GM19324 (cell line): ENCODE data around the gene LMTK3.
A peak's percentile ranks its signal among the peaks of the same experiment; 100 is the strongest.

Source experiments
- ATAC-seq: cut with Tn5 transposase; IDR thresholded peaks from one replicate; pipeline ENCODE4 v1.9.1; 2021; ENCODE audit warnings: mild to moderate bottlenecking, moderate library complexity; ENCODE audit not compliant: unreplicated experiment, low FRiP score

LMTK3 gene

DNA sequence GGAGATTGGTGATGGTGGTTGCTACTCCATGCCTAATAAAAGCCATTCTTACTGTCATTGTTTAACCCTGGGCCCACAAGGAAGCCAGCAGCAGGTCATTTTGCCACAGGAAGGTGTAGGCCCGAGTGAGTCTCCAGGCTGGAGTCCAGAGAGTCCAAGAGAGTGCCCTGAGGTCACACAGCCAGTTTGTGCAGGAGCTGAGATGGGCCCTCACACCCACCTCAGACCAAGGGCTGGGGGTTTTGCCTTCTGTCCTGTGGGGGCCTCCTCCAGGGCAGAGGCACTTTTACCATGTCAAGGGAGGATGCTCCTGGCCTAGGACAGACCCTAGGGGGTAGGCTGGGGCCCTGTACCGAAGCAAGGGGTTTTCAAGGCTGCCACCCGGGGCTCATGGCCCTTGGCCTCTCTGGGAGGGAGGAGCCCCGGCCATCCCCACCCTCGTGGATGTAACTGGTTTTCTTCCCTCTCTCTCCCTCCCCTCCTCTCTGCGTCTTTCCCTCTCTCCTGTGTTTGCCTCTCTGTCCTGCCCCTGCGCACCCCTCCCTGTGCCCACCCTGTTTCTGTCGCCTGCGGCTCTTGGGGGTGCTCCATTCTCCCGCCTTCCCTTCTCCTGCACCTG lies 34.5 kb downstream of the LMTK3 start:
- ATAC-seq, result no peak

DNA sequence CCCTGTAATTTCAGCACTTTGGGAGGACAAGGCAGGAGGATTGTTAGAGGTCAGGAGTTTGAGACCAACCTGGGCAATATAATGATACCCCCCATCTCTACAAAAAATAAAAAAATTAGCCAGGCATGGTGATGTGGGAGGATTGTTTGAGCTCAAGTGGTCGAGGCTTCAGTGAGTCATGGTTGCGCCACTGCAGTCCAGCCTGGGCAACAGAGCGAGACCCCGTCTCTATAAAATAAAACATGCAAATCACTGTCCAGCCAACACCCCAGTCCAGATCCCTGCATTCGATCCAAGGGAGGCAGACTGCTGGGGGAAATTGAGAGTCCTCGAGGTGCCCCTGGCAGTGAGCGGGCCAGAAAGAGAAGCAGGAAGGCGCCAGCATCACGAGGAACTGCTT lies 35.5 kb downstream of the LMTK3 start:
- no peak for ATAC-seq

GRCh38 chr19:48475369-48476068 lies 36.1 kb downstream of the LMTK3 start:
- ATAC-seq, result no peak

DNA sequence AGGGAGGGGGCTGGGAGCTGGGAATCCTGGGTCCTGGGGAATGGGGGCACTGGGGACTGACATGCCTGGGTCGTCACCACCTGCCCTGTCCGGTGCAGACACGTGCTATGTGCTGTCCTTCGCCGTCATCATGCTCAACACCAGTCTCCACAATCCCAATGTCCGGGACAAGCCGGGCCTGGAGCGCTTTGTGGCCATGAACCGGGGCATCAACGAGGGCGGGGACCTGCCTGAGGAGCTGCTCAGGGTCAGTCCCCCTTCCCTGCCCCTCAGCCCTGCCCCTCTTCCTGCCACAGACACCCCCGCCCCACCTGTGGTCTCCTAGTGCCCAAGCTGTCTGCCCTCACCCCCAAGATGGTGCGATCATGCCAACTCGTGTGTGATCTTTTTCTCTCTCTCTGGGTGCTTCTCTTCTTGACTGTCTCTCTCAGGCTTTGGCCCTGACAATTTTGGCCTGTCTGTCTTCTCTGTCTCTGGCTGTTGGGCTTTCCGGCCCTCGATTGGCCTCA lies 37.5 kb downstream of the LMTK3 start:
- ATAC-seq, result no peak

DNA sequence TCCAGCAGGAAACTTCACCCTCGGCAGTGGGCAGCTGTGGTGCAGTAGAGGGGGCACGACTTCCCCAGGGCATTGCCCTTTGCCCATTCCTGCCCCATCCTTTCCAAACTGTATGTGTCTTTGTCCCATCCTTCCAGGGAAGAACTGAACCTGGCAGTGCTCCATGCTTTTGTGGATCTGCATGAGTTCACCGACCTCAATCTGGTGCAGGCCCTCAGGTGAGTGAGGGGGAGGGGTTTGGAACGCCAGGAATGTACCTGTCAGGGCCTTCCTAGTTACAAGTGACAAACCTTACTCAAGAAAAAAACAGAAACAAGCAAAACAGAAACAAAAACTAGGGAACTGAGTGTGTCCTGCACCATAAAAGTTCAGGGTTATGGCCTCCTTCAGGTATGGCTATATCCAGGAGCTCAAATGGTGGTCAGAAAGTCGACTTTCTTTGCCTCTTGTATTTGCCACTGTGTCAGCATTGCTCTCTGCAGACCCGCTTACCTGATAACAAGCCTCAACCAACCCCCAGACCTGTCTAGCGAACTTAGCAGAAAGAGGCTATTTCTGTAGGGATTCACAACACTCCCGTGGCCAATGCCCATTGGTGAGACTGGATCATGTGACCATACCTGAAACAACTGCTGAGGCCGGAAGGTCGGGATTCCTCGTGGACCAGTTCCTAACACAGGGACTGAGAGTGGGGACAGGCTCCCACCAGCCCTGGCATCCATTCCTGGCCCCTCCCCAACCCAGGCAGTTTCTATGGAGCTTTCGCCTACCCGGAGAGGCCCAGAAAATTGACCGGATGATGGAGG lies 38.3 kb downstream of the LMTK3 start:
- ATAC-seq, result no peak

- ATAC-seq, result no peak
Measured at GRCh38 chr19:48471836-48472235, 39.8 kb downstream of the LMTK3 start.

- no peak for ATAC-seq
Measured at GRCh38 chr19:48470856-48471255, 40.8 kb downstream of the LMTK3 start.

GRCh38 chr19:48469934-48470680 lies 41.5 kb downstream of the LMTK3 start:
- ATAC-seq, result no peak

DNA sequence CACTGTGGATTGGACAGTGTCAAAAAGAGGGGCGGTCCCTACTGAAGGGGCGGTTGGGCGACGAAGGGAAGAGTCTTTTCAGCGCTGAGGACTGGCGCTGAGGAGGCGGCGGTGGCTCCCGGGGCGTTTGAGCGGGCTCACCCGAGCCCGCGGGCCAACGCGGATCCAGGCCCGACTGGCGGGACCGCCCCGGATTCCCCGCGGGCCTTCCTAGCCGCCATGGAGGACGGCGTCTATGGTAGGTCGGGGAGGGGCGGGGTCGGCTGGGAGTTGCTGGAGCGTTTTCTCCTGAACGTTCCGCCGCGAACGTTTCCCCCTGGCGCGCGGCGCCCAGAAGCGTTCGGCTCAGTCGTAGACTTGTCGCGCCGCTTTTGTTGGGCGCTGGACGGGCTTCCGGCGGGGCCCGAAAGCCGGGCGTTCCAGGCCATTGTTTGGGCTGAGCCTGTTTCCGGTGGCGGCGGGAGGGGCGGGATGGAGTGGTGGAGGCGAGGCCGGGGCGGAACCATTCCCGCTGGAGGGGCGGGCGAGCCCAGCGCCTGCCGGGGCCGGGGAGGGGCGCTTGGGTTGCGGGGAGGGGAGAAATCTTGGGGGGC lies 42.2 kb downstream of the LMTK3 start, which contains the start of gene CYTH2:
TSS of gene CYTH2 (plus strand) at position 81 of the 593 bp plus-strand sequence. CDS start at position 220, 139 bp downstream.
- peak; percentile 28 for ATAC-seq

DNA sequence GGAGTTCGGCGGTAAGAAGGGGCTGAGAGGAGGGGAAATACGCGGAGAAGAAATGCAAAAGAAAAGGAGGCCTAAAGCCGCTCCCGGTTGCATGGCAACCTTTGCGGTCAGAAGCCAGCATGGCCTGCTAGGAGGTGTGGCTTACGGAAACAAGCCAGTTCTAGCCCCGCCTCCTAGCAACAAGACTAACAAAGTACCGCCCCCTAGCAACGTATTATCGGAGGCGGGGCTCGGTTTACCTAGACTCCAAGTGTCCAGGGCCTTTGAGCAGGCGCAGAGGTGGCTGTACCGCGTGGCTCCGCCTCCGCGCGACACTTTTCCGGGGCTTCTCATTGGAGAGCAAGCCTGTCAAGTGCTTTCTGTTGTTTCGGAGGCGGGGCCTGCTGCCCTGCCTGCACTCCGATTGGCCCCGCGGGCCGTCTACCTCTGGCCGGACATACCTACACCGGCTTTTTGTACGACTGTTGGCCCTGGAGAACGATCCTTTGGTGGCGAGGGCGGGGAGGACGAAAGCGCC lies 42.8 kb downstream of the LMTK3 start:
- peak; percentile 96 for ATAC-seq

DNA sequence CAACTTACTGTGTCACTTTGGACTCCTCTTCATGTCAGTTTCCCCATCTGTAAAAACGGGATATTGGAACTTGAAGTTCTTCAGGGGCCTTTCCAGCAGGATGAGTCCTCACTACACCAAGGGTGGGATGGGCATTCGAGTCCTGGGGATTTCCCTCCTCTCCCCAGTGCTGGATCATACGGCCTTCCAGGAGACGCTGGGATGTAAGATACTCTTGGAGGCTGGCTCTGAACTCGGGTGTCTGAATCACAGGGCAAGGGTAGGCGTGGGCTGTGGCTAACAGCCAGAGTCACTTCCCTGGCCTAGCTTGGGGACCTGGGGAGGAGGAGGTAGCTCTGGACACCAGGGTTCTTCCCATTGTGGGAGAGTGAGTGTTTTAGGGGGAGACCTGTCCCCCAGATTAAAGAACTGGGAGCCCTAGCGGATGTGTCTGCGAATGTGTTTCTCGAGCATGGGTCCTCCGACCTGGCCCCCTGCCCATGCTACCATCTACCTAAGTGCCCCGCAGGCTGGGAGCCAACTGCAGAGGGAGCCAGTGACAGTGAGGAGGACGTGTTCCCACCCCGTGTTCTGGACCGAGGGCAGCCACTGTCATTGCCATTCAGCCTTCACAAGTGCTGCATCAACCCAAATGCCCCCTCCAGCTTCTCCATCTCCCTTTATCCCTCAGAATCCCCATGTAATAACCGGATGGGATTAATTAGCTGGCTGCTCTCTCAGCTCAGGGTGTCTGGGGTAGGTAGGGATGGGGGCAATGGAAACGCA lies 44.9 kb downstream of the LMTK3 start:
- no peak for ATAC-seq

DNA sequence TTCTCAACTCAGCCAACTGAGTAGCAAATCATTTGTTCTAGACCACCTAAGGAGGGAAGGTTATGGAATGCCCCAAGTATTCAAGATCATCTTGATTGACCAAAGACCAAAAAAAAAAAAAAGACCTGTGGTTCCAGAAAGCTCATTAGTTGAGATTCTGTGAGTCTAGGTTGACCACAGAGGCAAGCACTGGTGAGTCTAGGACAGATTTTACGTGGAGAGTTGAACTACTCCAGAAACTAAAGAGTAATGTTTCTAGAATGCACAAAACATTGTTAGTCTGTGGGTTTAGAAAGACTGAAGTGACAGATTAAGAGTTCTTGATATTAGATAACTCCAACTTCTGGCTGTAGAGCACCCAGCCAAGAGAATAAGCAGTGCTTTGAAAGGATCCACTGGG lies 46.4 kb downstream of the LMTK3 start:
- ATAC-seq, result no peak

DNA sequence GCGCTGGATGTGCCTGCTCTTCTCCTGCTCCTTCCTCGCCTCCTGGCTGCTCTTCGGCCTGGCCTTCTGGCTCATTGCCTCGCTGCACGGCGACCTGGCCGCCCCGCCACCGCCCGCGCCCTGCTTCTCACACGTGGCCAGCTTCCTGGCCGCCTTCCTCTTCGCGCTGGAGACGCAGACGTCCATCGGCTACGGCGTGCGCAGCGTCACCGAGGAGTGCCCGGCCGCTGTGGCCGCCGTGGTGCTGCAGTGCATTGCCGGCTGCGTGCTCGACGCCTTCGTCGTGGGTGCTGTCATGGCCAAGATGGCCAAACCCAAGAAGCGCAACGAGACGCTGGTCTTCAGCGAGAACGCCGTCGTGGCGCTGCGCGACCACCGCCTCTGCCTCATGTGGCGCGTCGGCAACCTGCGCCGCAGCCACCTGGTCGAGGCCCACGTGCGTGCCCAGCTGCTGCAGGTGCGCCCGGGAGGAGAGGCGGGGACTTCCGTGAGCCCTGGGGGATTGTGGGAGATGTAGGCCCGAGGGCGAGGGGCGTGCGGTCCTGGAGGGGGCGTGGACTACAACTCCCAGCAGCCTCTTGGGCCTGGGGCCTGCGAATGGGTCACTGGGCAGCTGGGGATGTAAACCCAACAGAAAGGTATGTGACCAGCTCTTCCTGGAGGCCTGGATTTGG lies 49.5 kb downstream of the LMTK3 start:
- ATAC-seq, result no peak

DNA sequence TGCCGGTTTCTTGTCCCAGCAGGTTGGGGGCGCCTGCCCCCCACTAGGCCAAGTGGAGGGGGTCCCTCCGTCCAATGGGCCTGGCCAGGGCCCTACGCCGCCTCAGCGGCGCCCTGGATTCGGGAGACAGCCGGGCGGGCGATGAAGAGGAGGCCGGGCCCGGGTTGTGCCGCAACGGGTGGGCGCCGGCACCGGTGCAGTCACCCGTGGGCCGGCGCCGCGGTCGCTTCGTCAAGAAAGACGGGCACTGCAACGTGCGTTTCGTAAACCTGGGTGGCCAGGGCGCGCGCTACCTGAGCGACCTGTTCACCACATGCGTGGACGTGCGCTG lies 50.0 kb downstream of the LMTK3 start:
- ATAC-seq, result no peak

DNA sequence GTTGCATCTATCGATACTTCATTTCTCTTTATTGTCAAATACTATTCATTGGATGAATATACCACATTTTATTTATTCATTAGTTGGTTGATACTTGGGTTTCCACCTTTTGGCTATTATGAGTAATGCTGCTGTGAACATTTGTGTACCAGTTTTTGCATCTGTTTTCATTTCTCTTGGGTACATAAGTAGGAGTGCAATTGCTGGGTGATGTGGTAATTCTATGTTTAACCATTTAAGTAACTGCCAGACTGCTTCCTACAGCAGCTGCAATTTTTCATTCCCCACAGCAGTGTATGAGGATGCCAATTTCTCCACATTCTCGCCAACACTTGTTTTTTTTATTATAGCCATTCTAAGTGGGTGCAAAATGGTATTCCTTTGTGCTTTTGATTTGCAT lies 53.6 kb downstream of the LMTK3 start:
- ATAC-seq, result no peak

GRCh38 chr19:48456864-48457263 lies 54.8 kb downstream of the LMTK3 start:
- no peak for ATAC-seq

- ATAC-seq, result no peak
Measured at GRCh38 chr19:48455908-48456562, 55.6 kb downstream of the LMTK3 start.

DNA sequence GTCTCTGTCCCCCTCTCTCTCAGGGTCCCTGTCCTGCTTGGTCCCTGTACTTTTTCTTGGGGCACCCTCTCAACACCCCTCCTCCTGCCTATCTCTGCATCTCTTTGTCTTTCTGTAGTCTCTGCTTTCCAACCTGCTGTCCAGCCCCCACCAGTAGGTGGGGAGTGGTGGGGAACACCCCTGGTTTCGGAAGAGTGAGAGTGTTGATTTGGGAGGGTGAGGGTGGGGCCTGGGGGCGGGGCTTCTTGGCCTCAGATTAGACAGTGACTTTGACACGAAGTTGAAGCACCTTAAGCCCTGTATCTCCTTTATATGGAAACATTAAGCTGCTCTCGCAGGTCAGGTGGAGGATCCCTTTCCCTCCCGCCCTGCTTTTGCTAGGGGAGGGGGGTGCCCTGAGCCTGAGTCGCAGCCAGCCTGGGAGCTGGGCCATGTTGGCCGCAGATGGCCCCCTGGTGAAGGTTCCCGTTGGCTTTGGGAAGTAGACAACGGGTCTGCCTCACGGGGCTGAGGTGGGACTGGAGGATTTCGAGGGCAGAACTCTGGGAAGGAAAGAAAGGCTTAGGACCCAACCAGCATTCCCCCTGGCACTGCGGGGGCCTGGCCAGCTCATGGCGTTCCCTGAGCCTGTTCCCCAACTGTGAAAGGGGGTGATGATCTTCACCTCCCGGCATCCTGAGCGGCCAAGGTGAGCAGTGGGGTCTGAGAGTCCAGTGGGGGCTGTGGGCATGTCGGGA lies 56.3 kb downstream of the LMTK3 start, which contains the start of gene KCNJ14:
TSS of gene KCNJ14 (plus strand) at position 404 of the 737 bp plus-strand sequence. CDS start 6,151 bp downstream, outside the sequence.
- ATAC-seq, result no peak
